Mucosa of descending colon (tissue), 3 donors: ENCODE results near the gene FTCD. TPM values are rescaled to one million over a fixed set of nuclear protein-coding genes. Genes with fewer than 3 reads are reported as not detected.
"Not testable (repeated sequence)": the region's sequence is repeated elsewhere in the genome, so short reads cannot be mapped to it uniquely, and the experiment has no call there.

Experiments
- ATAC-seq: fragments of 200-7000 bp; cut with Tn5 transposase; one replicate; pipeline ENCODE4 v1.9.1; 2020; ENCODE audit warnings: mild to moderate bottlenecking, moderate library complexity
- DNase-seq, 3 donors: peaks; one replicate each; pipeline ENCODE4 v3.0.0-alpha.2; 2020
- H3K36me3 ChIP-seq: fragments of 200-600 bp; one replicate; pipeline ENCODE4 v1.8.0; 2021; ENCODE audit warnings: low read depth, mild to moderate bottlenecking
- H3K4me1 ChIP-seq: fragments of 200-600 bp; one replicate; pipeline ENCODE4 v1.8.0; 2021; ENCODE audit warnings: low read depth, mild to moderate bottlenecking
- H3K4me3 ChIP-seq: fragments of 200-600 bp; one replicate; pipeline ENCODE4 v1.8.0; 2021; ENCODE audit warnings: mild to moderate bottlenecking
- H3K9me3 ChIP-seq: fragments of 200-600 bp; one replicate; pipeline ENCODE4 v1.8.0; 2021; ENCODE audit warnings: mild to moderate bottlenecking
- intact Hi-C, 2 donors: fragments of 100-400 bp; cut with DNase I in 1 of 2; cut with micrococcal nuclease in 1 of 2; formaldehyde crosslinking; loops; one replicate each; pipeline versions ENCODE4 v1.11.0 to v1.11.1; 2022; cut with DNase I, micrococcal nuclease
- total RNA-seq, 3 donors: library from RNA; stranded (reverse); fragmentation: NEBNext Ultra II Directional in 2 of 3; extraction: Animal tissue kit (Norgen Biotek cat#: 25700) in 2 of 3; gene quantifications; one replicate each; pipeline versions ENCODE4 v1.2.1 to v1.2.4, GENCODE V29; 2021 to 2023
- TF ChIP-seq, protein P1 (sequence below): fragments of 200-600 bp; IDR thresholded peaks from one replicate; pipeline ENCODE4 v1.8.0; 2022; ENCODE audit warnings: antibody characterized with exemption, mild to moderate bottlenecking
- donor health status: DM: no; HTN: no; CAD: no; lungs with moderate emphysema.
- donor health status: DM: no; HTN: no; CAD: no.
- donor health status: DM: no; HTN: yes; CAD: no.

The FTCD gene
- total RNA-seq, 3 donors from 2014 or later, result 0.36 to 2.1 TPM; not detected in 1

DNA sequence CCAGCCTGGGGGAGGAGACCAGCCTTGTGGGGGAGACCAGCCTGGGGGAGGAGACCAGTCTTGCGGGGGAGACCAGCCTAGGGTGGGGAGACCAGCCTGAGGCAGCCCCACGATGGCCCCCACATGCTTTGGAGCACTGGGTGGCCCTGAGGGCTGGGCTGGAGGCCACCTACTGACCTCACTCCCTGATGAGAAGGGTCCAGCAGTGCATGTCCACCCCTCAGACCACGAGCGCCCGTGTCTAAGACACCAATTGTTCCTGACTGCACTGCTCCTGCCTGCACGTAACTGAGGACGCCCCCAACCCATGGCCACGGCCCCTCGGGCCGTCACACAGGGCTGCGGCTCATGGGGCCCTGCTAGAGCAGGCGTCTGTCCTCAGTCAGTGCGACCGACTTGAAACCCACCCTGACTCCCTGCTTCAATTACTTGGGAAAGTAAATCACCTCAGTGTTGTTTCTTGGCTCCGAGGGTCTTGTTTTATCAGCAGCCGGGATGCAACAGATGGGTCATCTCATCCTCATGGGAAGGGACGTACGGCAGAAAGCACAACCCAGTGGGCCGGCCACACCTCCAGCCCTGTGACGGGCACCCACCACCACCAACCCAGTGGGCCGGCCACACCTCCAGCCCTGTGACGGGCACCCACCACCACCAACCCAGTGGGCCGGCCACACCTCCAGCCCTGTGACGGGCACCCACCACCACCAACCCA, 28.7 kb upstream of the FTCD start, which contains the start of gene SPATC1L:
Gene SPATC1L (minus strand): TSS at position 550 of the 715 bp plus-strand sequence. CDS start 1,643 bp downstream, outside the sequence.
- Histone ChIP-seq H3K4me1 (peaks cover 4% of the 10 kb centered on the region), H3K4me3 (peak within 1 kb of the TSS; percentile 40), H3K9me3 (no peaks in the 10 kb centered on the region), H3K36me3 (no peaks in the 10 kb centered on the region)
- TF ChIP-seq, protein P1, sequence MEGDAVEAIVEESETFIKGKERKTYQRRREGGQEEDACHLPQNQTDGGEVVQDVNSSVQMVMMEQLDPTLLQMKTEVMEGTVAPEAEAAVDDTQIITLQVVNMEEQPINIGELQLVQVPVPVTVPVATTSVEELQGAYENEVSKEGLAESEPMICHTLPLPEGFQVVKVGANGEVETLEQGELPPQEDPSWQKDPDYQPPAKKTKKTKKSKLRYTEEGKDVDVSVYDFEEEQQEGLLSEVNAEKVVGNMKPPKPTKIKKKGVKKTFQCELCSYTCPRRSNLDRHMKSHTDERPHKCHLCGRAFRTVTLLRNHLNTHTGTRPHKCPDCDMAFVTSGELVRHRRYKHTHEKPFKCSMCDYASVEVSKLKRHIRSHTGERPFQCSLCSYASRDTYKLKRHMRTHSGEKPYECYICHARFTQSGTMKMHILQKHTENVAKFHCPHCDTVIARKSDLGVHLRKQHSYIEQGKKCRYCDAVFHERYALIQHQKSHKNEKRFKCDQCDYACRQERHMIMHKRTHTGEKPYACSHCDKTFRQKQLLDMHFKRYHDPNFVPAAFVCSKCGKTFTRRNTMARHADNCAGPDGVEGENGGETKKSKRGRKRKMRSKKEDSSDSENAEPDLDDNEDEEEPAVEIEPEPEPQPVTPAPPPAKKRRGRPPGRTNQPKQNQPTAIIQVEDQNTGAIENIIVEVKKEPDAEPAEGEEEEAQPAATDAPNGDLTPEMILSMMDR, result no peak
- intact Hi-C loops, result no loop called here
- DNase-seq (peak; percentile 60 to 74 (median 64)), ATAC-seq (peak; percentile 72)

DNA sequence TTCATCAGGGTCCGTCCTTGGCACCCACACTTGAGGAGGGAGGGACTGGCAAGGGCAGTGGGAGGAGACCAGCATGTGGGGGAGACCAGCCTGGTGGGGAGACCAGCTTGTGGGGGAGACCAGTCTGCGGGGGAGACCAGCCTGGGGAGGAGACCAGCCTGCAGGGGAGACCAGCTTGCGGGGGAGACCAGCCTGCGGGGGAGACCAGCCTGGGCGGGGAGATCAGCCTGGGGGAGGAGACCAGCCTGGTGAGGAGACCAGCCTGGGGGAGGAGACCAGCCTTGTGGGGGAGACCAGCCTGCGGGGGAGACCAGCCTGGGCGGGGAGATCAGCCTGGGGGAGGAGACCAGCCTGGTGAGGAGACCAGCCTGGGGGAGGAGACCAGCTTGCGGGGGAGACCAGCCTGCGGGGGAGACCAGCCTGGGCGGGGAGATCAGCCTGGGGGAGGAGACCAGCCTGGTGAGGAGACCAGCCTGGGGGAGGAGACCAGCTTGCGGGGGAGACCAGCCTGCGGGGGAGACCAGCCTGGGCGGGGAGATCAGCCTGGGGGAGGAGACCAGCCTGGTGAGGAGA, 28.0 kb upstream of the FTCD start:
- intact Hi-C loops, H3K4me3 ChIP-seq, H3K36me3 ChIP-seq: not testable (repeated sequence)

DNA sequence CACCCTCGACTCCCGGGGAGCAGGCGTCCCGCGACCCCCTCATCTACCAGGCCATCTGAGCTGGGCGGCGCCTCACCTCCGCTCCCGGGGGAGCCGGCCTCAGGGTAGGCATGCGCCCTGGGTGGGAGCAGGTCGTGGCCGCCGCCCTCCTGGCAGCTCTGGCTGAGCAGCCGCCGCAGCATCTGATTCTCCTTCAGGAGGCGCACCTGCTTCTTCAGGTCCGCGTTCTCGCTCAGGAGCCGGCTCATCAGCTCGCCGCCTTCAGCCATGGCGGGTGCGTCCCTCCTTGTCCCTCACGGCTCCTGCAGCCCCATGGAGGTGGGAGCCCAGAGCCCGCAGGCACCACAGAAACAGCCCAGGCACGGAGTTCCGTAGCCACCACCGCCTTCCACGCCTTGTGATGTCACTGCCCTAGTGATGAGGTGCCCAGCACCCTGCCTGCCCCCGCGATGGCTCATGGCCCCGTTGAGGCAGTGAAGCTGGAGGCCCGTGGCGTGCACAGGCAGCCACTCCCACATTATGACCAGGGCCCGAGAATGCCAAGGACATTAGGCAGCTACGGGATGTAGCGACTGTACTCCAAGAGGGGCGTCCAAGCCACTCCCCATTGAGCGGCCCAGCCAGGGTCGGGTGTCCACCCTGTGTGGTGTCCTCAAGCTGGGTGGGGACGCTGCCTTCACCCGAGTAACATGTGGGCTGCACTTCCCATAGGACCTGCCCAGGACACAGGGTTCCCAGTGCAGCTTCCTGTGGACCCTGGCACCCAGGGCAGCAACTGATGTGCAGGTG, 27.4 kb upstream of the FTCD start:
- peaks cover 4% of the 10 kb centered on the region for H3K4me1 ChIP-seq
- no peaks in the 10 kb centered on the region for H3K9me3 ChIP-seq
- DNase-seq (peak in 1 of 3 donors; percentile 45), ATAC-seq (no peak)
- intact Hi-C loops, result no loop called here
- H3K4me3 ChIP-seq, result no peak overlapping the region
- TF ChIP-seq, protein P1, result no peak
- no peaks in the 10 kb centered on the region for H3K36me3 ChIP-seq

More for the DNA sequence above, 28.0 kb upstream of the FTCD start:
- not testable (repeated sequence) for DNase-seq, ATAC-seq, H3K9me3 ChIP-seq, H3K4me1 ChIP-seq

DNA sequence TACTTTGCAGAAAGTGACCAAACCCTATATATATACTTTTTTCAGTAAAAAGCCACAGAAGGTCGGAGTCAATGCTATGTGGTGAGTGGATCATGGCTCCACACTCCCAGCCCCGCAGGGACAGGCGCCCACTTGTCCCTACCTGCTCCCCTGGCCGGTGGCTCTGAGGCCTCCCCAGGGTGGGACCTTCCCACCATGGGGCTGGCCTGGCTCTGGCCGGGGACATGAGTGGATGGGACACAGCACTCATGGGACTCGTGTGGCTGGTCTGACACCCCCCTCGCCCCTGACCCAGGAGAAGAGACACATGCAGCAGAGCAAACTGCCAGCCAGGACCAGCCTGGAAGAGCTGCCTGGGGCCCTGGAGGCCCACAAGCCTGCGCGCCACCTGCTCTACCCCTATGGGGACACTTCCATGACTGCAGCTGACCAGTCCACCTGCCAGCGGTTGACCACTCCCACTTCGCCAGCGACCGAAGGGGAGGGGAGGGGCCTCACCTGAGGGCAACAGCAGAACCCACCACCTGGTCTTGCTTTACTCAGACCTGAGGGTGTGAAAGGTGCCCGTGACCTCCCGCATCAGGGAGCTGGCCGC, 26.7 kb upstream of the FTCD start:
- DNase-seq (no peak), ATAC-seq (no peak)
- intact Hi-C loops, result no loop called here
- H3K4me3 ChIP-seq, result no peak overlapping the region
- no peaks in the 10 kb centered on the region for H3K9me3 ChIP-seq
- H3K4me1 ChIP-seq, result peaks cover 4% of the 10 kb centered on the region
- H3K36me3 ChIP-seq, result no peaks in the 10 kb centered on the region
- TF ChIP-seq, protein P1, result no peak

DNA sequence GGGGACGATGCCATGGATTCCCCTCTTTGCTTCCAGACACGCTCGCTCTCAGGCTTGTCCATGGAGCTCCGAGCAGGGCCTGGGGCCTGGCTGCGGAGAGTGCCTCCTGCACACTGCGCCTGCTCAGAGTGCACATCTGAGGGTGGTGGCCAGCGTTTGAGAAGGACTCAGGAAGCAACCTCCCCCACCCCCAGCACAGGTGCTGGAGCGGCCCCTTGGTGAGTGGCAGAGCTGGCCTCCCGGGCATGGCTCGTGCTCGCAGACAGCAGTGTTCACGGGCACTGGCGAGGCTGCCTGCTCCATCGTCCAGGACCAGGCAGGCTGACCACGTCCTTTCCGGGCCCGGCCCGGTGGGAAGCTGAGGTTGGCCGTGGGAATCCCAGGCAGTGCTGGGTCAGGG, 26.1 kb upstream of the FTCD start:
- intact Hi-C loops, result no loop called here
- Histone ChIP-seq H3K4me3 (no peak overlapping the region), H3K4me1 (peaks cover 4% of the 10 kb centered on the region), H3K9me3 (no peaks in the 10 kb centered on the region), H3K36me3 (no peaks in the 10 kb centered on the region)
- DNase-seq (no peak), ATAC-seq (no peak)
- TF ChIP-seq, protein P1, result no peak
